Measurements from ENCODE around the gene SLCO1C1. TPM values are rescaled to one million over a fixed set of nuclear protein-coding genes. Genes with fewer than 3 reads are reported as not detected.

SLCO1C1 gene
- not detected in 2 replicates for total RNA-seq (2014; rRNA removed; shearing (Covaris generic); ENCODE audit: low replicate concordance)

DNA sequence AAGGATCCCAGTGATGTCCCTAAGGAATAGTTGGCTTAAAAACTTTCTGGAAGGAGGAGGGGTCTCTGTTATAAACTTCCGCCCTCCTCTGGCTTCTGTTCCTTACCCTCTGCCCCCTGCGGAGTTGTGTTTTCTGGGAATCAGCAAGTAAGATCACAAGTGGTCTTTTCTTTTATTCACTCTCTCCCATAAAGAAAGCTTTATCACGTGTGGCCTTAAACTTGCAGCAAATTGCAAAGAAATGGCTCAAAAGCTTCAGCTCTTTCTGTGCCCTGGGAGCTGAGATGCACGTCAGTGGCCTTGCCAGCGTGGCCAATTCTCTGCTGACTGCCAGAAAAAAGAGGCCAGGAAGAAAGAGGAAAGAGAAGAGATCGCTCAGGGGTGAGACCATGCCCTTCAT is at the start of gene SLCO1C1:
Gene SLCO1C1, plus strand, starts transcription at position 101 of the 400 bp plus-strand sequence. CDS start 4,245 bp downstream, outside the sequence.
- no peaks in the 10 kb centered on the region for H3K79me2 ChIP-seq (ENCODE audit: low read length)
- no peaks in the 10 kb centered on the region for H3K4me1 ChIP-seq (ENCODE audit: low read length)
- no peaks in the 10 kb centered on the region for H3K9me2 ChIP-seq (replicated peaks; ENCODE audit: insufficient read depth, low read length)
- no peak for DNase-seq
- H3K27me3 ChIP-seq (ENCODE audit: low read length), result no peaks in the 10 kb centered on the region
- no peaks in the 10 kb centered on the region for H3K9me3 ChIP-seq (ENCODE audit: low read length)
- no peaks in the 10 kb centered on the region for H3K36me3 ChIP-seq (ENCODE audit: insufficient read depth, low read length)
- no peak within 1 kb of the TSS for H3K9ac ChIP-seq (ENCODE audit: low read length)
- H3K4me3 ChIP-seq (ENCODE audit: low read length), result no peak within 1 kb of the TSS
- H2AFZ ChIP-seq (ENCODE audit: low read length), result no peak within 1 kb of the TSS
- no peak within 1 kb of the TSS for H3K4me2 ChIP-seq (ENCODE audit: low read depth, low read length, poor library complexity, severe bottlenecking)
- no peaks in the 10 kb centered on the region for H4K20me1 ChIP-seq (ENCODE audit: insufficient read depth, low read depth, low read length)
- no peak within 1 kb of the TSS for H3K27ac ChIP-seq (ENCODE audit: low read length)

GRCh38 chr12:20646239-20646827 is 48.8 kb upstream of the SLCO1C1 start:
- Histone ChIP-seq H4K20me1 (ENCODE audit: insufficient read depth, low read depth, low read length) (no peaks in the 10 kb centered on the region), H3K4me1 (ENCODE audit: low read length) (no peaks in the 10 kb centered on the region), H3K4me3 (ENCODE audit: low read length) (no peak overlapping the region), H2AFZ (ENCODE audit: low read length) (no peak overlapping the region), H3K9me3 (ENCODE audit: low read length) (no peaks in the 10 kb centered on the region), H3K79me2 (ENCODE audit: low read length) (no peaks in the 10 kb centered on the region), H3K27ac (ENCODE audit: low read length) (no peak overlapping the region), H3K27me3 (ENCODE audit: low read length) (no peaks in the 10 kb centered on the region), H3K9me2 (replicated peaks; ENCODE audit: insufficient read depth, low read length) (no peaks in the 10 kb centered on the region), H3K36me3 (ENCODE audit: insufficient read depth, low read length) (no peaks in the 10 kb centered on the region), H3K4me2 (ENCODE audit: low read depth, low read length, poor library complexity, severe bottlenecking) (no peak overlapping the region), H3K9ac (ENCODE audit: low read length) (no peak overlapping the region)
- DNase-seq, result peak; percentile 68

DNA sequence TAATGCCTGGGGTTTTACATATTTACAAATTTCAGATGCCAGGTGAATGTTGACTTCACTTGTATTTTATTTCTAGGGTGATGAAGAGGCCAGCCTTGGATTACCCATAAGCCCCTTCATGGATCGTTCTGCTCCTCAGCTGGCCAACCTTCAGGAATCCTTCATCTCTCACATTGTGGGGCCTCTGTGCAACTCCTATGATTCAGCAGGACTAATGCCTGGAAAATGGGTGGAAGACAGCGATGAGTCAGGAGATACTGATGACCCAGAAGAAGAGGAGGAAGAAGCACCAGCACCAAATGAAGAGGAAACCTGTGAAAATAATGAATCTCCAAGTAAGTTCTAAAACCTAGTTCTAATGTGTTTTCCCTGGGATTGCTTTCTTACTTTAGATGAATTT is 41.3 kb upstream of the SLCO1C1 start:
- H3K9me2 ChIP-seq (replicated peaks; ENCODE audit: insufficient read depth, low read length), result no peaks in the 10 kb centered on the region
- H3K4me2 ChIP-seq (ENCODE audit: low read depth, low read length, poor library complexity, severe bottlenecking), result no peak overlapping the region
- no peaks in the 10 kb centered on the region for H3K4me1 ChIP-seq (ENCODE audit: low read length)

DNA sequence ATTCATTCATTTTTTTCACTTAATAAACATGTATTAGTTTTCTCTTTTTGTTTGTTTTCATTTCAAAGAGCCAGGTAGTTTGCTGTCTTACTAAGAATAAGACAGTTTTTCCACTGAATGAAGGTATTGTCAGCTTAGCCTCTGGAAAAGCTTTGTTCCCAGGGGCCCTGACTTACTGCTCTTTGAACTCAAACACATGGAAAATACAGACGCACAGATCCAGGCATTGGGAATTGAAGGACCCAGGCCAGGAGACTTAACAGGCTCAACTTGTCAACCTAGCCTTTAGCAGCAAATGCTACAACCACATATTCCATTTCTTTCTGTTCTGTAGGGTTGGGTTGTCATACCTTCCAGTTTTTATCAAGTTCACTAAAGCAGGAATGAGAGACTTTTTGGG is 38.5 kb upstream of the SLCO1C1 start:
- Histone ChIP-seq H3K79me2 (ENCODE audit: low read length) (no peaks in the 10 kb centered on the region), H2AFZ (ENCODE audit: low read length) (no peak overlapping the region), H3K9me2 (replicated peaks; ENCODE audit: insufficient read depth, low read length) (no peaks in the 10 kb centered on the region), H3K36me3 (ENCODE audit: insufficient read depth, low read length) (no peaks in the 10 kb centered on the region), H3K4me1 (ENCODE audit: low read length) (no peaks in the 10 kb centered on the region), H3K4me3 (ENCODE audit: low read length) (no peak overlapping the region), H3K27ac (ENCODE audit: low read length) (no peak overlapping the region), H3K9me3 (ENCODE audit: low read length) (0 out of 2 replicates have a peak, but pooled peaks cover 4% of the 10 kb centered on the region), H3K27me3 (ENCODE audit: low read length) (no peaks in the 10 kb centered on the region), H4K20me1 (ENCODE audit: insufficient read depth, low read depth, low read length) (no peaks in the 10 kb centered on the region), H3K9ac (ENCODE audit: low read length) (no peak overlapping the region), H3K4me2 (ENCODE audit: low read depth, low read length, poor library complexity, severe bottlenecking) (no peak overlapping the region)
- DNase-seq, result no peak

More for the DNA sequence above, 41.3 kb upstream of the SLCO1C1 start:
- Histone ChIP-seq H3K27me3 (ENCODE audit: low read length) (no peaks in the 10 kb centered on the region), H3K36me3 (ENCODE audit: insufficient read depth, low read length) (no peaks in the 10 kb centered on the region), H3K9ac (ENCODE audit: low read length) (no peak overlapping the region), H3K79me2 (ENCODE audit: low read length) (no peaks in the 10 kb centered on the region), H3K4me3 (ENCODE audit: low read length) (no peak overlapping the region), H2AFZ (ENCODE audit: low read length) (no peak overlapping the region), H3K27ac (ENCODE audit: low read length) (no peak overlapping the region), H4K20me1 (ENCODE audit: insufficient read depth, low read depth, low read length) (no peaks in the 10 kb centered on the region), H3K9me3 (ENCODE audit: low read length) (no peaks in the 10 kb centered on the region)
- no peak for DNase-seq

DNA sequence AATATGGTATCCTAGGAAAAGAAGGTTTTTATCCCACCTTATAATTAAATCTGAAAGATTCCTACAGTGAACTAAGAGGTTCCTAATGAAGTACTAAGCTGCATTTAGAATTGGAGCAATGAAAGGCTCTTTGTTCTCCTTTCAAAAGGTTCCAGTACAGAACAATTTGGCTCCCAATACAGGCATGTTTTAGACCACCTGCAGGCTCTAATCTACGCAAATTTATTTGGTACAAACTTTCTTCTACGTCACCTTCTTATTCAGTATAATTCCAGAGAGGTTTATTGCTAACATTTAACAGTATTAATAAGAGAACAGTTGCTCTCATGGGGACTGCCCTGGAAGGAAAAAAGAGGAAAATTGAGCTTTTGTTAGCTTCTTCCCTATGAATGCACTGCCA is 37.6 kb upstream of the SLCO1C1 start:
- Histone ChIP-seq H3K79me2 (ENCODE audit: low read length) (no peaks in the 10 kb centered on the region), H3K4me1 (ENCODE audit: low read length) (no peaks in the 10 kb centered on the region), H2AFZ (ENCODE audit: low read length) (no peak overlapping the region), H3K9me2 (replicated peaks; ENCODE audit: insufficient read depth, low read length) (no peaks in the 10 kb centered on the region), H3K36me3 (ENCODE audit: insufficient read depth, low read length) (no peaks in the 10 kb centered on the region), H4K20me1 (ENCODE audit: insufficient read depth, low read depth, low read length) (no peaks in the 10 kb centered on the region), H3K9ac (ENCODE audit: low read length) (no peak overlapping the region), H3K4me2 (ENCODE audit: low read depth, low read length, poor library complexity, severe bottlenecking) (no peak overlapping the region), H3K27ac (ENCODE audit: low read length) (no peak overlapping the region), H3K27me3 (ENCODE audit: low read length) (no peaks in the 10 kb centered on the region), H3K4me3 (ENCODE audit: low read length) (no peak overlapping the region), H3K9me3 (ENCODE audit: low read length) (0 out of 2 replicates have a peak, but pooled peaks cover 4% of the 10 kb centered on the region)
- DNase-seq, result no peak

DNA sequence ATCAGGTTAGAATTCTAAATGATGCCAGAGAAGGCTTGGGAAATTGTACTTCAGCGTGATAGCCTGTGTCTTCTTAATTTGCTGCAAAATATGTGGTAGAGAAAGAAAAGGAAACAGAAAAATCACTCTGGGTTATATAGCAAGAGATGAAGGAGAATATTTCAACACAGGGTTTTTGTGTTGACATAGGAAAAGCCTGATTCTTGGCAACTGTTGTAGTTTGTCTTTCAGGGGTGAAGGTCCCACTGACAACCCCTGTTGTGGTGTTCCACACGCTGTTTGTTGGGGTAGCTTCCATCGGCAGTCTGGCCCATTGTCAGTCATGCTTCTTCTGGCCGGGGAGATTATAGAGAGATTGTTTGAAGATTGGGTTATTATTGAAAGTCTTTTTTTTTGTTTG is 13.8 kb upstream of the SLCO1C1 start:
- no peak for DNase-seq
- Histone ChIP-seq H3K27ac (ENCODE audit: low read length) (no peak overlapping the region), H3K4me1 (ENCODE audit: low read length) (no peaks in the 10 kb centered on the region), H3K9me3 (ENCODE audit: low read length) (0 out of 2 replicates have a peak, but pooled peaks cover 4% of the 10 kb centered on the region), H2AFZ (ENCODE audit: low read length) (no peak overlapping the region), H3K9ac (ENCODE audit: low read length) (no peak overlapping the region), H3K36me3 (ENCODE audit: insufficient read depth, low read length) (no peaks in the 10 kb centered on the region), H3K27me3 (ENCODE audit: low read length) (no peaks in the 10 kb centered on the region), H4K20me1 (ENCODE audit: insufficient read depth, low read depth, low read length) (no peaks in the 10 kb centered on the region), H3K9me2 (replicated peaks; ENCODE audit: insufficient read depth, low read length) (no peaks in the 10 kb centered on the region; the same call in 1 of the 2 replicates), H3K79me2 (ENCODE audit: low read length) (no peaks in the 10 kb centered on the region), H3K4me2 (ENCODE audit: low read depth, low read length, poor library complexity, severe bottlenecking) (no peak overlapping the region), H3K4me3 (ENCODE audit: low read length) (no peak overlapping the region)

DNA sequence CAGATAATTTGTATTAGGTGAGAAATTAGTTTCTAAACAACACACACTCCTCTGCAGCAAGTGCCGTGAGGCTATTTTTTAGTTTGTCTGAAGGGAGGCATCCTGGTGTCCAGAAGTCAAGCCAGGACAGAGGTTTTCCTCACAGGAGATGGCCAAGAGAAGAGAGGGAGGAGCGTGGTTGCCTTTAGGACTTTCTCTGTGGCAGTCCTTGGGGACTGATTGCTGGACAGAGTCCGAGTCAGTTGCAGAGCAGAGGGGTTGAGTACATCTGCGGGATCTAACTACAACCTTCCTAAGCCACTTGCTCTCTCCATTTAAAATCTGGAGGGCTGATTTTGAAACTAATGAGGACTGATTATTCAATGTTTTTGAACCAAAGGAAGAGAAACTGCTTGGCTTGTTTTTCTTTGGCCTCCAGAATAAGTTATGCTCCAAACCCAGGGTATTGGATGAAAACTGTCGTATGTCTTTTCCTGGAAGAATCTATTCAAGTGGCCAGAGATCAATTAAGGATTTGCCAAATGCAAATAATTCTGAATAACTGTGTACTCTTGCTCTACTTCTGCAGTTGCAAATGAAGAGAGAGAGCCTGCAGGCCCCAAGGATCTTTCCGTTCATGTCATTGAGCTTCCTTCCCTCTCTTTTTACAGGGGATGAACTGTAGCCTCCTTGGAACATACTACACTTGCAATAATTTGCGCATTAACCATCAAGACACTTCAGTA is 1.2 kb downstream of the SLCO1C1 start:
- Histone ChIP-seq H3K36me3 (ENCODE audit: insufficient read depth, low read length) (no peaks in the 10 kb centered on the region), H3K4me1 (ENCODE audit: low read length) (no peaks in the 10 kb centered on the region), H3K9me3 (ENCODE audit: low read length) (no peaks in the 10 kb centered on the region), H3K4me3 (ENCODE audit: low read length) (no peak overlapping the region), H2AFZ (ENCODE audit: low read length) (no peak overlapping the region), H3K9me2 (replicated peaks; ENCODE audit: insufficient read depth, low read length) (no peaks in the 10 kb centered on the region), H3K27ac (ENCODE audit: low read length) (no peak overlapping the region), H3K9ac (ENCODE audit: low read length) (no peak overlapping the region), H4K20me1 (ENCODE audit: insufficient read depth, low read depth, low read length) (no peaks in the 10 kb centered on the region), H3K4me2 (ENCODE audit: low read depth, low read length, poor library complexity, severe bottlenecking) (no peak overlapping the region), H3K27me3 (ENCODE audit: low read length) (no peaks in the 10 kb centered on the region), H3K79me2 (ENCODE audit: low read length) (no peaks in the 10 kb centered on the region)
- no peak for DNase-seq

DNA sequence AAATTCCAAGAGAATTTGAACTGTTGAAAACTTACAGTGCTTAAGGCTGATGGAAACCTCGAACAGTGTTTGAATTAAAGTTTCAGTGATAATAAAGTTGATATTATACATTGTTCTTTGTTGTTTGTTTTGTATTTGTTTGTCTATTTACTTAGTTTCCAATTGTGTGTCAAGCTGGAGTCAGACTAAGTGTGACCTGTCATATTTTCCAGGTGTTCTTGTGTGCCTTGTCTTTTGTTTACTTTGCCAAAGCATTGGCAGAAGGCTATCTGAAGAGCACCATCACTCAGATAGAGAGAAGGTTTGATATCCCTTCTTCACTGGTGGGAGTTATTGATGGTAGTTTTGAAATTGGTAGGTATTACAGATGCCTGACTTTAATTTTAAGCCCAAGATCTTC is 6.0 kb downstream of the SLCO1C1 start:
- H3K9me3 ChIP-seq (ENCODE audit: low read length), result no peaks in the 10 kb centered on the region
- H3K4me3 ChIP-seq (ENCODE audit: low read length), result no peak overlapping the region
- H3K4me2 ChIP-seq (ENCODE audit: low read depth, low read length, poor library complexity, severe bottlenecking), result no peak overlapping the region
- no peaks in the 10 kb centered on the region for H3K36me3 ChIP-seq (ENCODE audit: insufficient read depth, low read length)
- H3K79me2 ChIP-seq (ENCODE audit: low read length), result no peaks in the 10 kb centered on the region
- H2AFZ ChIP-seq (ENCODE audit: low read length), result no peak overlapping the region
- no peaks in the 10 kb centered on the region for H3K27me3 ChIP-seq (ENCODE audit: low read length)
- no peaks in the 10 kb centered on the region for H3K9me2 ChIP-seq (replicated peaks; ENCODE audit: insufficient read depth, low read length)
- H3K9ac ChIP-seq (ENCODE audit: low read length), result no peak overlapping the region
- H3K27ac ChIP-seq (ENCODE audit: low read length), result no peak overlapping the region
- DNase-seq, result no peak
- no peaks in the 10 kb centered on the region for H4K20me1 ChIP-seq (ENCODE audit: insufficient read depth, low read depth, low read length)
- H3K4me1 ChIP-seq (ENCODE audit: low read length), result no peaks in the 10 kb centered on the region

All from Karpas-422 (cell line).